Hypothalamus (tissue), 51 donors: ENCODE measurements around the gene HLA-DPA1.

Source experiments
- DNase-seq, 51 donors: peaks; one replicate each; lab custom pipeline; 2025; lab: John Stamatoyannopoulos, UW

HLA-DPA1 gene

DNA sequence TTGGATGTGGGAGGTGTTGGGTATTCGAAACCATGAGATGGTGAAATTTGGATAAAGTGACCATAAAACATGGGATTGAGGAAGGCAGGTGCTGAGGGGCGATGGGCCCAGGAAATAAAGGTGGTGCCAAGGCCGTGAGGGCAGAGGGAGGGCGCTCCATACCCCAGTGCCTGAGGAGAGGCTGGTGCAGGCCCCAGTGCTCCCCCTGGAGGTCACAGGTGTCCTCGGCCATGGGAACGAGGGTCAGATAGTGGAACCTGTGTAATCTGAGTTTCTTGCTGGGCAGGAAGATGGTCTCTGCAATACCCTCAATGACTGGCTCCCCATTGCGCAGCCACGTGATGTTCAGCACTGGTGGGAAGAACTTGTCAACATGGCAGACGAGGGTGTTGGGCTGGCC lies 18.5 kb upstream of the HLA-DPA1 start:
- DNase-seq, result no peak

DNA sequence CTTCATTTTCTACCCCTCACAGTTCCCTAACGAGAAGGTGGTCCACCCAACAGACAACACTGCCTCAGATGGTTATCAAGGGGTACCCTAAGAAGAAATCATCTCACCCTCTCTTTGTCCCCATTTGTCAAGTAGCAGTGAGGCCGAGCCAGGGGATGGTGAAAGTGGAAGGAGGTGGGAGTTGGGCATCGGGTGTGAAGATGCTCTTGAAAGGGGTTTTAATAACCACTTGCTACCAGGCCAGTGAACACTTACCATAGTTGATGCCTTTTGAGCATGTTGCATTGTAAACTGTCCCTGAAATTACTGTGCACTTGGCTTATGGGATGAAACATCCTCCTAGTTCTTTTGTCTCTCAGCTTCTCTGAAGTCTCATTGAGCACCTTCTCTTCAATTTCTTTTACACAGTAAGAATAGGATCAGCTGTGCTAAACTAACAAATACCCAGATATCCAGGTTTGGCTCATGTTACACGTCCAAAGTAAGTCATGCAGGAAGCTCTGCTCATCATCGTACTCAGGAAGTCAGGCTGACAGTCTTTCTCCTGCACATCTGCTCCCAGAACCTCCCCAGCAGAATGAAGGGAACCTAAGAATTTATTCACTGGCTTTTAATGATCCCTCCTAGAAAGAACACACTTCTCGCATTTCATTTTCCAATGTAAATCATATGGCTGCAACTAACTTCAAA lies 15.6 kb upstream of the HLA-DPA1 start:
- no peak for DNase-seq

GRCh38 chr6:33088258-33088930 lies 14.9 kb upstream of the HLA-DPA1 start:
- no peak for DNase-seq

GRCh38 chr6:33085627-33086026 lies 12.2 kb upstream of the HLA-DPA1 start:
- no peak for DNase-seq

DNA sequence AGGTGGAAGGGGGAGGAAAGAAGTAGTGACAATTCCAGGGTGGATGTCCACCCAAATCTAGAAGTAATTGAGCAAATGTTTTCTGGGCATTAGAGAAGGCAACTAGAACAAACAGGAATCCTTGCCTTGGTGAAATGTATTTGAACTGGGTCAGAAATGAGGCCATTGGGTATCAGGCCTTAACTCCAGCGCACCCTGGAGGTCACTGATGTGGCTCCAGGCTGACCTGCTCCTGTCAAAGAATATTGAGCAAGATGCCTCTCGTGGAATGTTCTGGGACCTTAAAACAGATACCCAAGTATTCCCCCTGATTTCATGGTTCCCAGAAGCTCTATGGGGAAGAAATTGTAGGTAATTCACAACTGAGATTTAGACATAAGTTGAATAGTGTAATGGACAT lies 9.3 kb upstream of the HLA-DPA1 start:
- peak in 7 of 51 donors; percentile 17 to 71 (median 26) for DNase-seq

DNA sequence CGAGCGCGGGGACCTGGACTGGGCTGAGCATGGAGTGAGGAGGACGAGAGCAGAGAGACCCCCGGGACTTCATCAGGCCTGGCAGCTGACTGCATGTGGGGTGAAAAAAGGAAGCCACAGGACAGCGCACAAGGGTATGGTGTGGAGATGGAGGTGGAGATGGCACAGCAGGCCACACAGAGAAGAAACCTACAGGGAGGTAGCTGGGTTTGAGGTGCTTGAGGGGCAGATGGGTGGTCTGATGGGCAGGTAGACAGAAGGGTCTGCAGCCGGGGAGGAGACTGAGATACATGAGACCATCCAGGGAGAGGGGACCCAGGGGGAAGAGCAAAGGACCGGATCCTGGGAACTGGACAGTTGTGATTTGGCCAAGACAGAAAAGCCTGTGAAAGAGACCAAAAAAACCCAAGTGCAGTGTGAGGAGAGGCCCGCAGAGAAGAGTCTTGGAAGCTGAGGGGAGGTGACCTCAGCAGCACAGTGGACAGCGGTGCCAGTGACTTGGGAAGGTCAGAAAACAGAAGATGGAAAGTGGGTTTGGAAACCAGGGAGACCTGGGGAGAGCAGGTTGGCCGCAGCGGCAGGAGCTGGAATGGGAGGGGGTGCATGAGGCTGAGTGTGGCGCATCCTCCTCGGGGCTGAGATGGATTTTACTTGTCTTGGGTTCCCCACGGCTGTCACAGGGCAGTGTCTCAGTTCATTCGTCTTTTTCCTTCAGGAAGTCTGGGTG lies 7.8 kb upstream of the HLA-DPA1 start:
- DNase-seq, result no peak

- peak in 35 of 51 donors; percentile 9 to 71 (median 43) for DNase-seq
Measured at GRCh38 chr6:33080127-33081089, 7.0 kb upstream of the HLA-DPA1 start.

- DNase-seq, result no peak
Measured at GRCh38 chr6:33079580-33079979, 6.1 kb upstream of the HLA-DPA1 start.

DNA sequence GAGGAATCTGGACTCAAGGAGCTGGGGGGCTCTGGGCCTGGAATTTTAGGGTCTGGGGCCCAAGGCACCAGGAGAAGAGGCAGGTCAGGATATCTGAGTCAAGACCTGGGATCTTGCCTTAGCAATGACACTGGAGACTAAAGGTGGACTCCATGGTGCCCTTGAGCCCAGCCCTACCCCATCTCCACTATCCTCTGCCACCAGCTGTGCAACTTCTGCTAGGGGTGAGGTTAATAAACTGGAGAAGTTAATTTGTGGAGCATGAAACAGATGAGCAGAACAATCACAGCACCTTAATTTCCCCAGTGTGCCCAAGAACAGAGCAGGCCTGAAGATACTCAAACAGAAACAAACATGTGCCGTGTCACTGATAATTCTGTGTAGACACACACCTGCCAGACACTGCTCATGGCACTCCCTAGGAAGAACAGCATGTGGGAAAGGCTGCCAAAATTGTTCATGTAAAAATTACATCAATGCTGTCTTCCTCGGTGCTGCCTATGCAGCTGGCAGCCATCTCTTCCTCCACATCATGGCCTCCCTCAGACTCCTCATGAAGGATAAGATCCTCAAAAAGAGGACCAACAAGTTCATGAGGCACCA lies 5.6 kb upstream of the HLA-DPA1 start:
- no peak for DNase-seq

DNA sequence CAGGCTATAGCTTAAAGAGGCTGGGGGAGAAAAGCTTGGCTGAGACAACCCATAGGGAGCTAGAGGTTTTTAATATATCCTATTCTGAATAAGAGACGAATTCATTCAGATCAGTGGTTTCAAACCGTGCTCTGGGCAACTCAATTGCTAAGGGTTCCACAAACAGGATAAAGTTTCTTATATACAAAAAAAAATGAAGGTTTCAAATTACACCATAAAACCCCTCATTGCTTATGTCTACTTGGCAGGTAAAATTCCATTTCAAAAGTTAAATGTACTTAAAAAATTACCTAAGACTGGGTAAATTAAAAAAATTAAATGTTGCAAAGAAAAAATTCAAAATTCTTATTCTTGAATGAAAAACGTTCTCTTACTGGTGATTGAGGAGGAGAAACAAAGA lies 5.0 kb upstream of the HLA-DPA1 start:
- no peak for DNase-seq

- no peak for DNase-seq
Measured at GRCh38 chr6:33077908-33078307, 4.5 kb upstream of the HLA-DPA1 start.

DNA sequence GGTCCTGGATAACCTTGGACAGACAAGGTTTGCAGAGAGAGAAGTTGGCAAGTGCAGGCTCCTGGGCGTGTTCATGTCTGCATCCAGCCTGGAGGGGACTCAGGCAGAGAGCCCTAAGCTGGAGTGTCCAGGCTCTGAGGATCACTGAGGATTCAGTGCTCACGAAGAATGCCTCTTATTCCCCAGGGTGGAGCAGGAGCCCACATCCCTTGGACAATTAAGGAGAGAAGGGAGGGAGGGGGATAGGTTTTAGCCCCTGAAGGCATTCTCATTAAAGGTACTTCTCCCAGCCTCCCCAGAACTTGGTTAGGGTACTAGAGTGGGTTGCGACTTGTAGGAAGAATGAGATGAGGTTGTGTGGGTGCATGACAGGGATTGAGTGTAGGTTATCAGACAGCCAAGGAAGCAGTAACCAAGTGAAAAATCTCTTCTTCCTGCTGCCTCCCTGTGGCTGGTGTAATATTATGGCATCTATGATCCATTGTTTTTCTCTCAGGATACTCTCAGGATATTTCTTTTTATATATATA lies 3.0 kb upstream of the HLA-DPA1 start:
- DNase-seq, result no peak

- peak in 3 of 51 donors; percentile 9 to 31 (median 22) for DNase-seq
Measured at GRCh38 chr6:33075568-33076405, 2.3 kb upstream of the HLA-DPA1 start, which contains the start of gene HLA-DPB1. Gene HLA-DPB1, plus strand, starts transcription at chr6:33075990. Its CDS starts 52 bp downstream, at chr6:33076042.

DNA sequence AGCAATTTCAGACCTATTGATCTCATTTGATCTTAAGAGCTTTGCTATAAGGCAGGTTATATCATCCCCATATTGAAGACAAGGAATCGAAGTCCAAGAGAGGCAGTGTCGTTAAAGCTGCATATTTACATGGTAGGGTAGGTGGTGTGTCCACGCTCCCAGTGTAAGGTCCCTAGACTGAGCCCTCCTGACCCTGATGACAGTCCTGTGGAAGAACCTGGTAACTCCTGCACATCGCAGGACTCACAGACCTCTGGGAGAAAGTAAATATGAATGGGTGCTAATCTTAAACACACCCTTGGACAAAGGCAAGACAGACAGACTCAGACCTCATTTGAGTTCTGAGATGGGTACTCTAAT lies 1.7 kb upstream of the HLA-DPA1 start:
- DNase-seq, result no peak

- DNase-seq, result no peak
Measured at GRCh38 chr6:33072508-33073100, 845 bp downstream of the HLA-DPA1 start.

- no peak for DNase-seq
Measured at GRCh38 chr6:33071569-33071968, 1.9 kb downstream of the HLA-DPA1 start.

- DNase-seq, result no peak
Measured at GRCh38 chr6:33070909-33071308, 2.5 kb downstream of the HLA-DPA1 start.

DNA sequence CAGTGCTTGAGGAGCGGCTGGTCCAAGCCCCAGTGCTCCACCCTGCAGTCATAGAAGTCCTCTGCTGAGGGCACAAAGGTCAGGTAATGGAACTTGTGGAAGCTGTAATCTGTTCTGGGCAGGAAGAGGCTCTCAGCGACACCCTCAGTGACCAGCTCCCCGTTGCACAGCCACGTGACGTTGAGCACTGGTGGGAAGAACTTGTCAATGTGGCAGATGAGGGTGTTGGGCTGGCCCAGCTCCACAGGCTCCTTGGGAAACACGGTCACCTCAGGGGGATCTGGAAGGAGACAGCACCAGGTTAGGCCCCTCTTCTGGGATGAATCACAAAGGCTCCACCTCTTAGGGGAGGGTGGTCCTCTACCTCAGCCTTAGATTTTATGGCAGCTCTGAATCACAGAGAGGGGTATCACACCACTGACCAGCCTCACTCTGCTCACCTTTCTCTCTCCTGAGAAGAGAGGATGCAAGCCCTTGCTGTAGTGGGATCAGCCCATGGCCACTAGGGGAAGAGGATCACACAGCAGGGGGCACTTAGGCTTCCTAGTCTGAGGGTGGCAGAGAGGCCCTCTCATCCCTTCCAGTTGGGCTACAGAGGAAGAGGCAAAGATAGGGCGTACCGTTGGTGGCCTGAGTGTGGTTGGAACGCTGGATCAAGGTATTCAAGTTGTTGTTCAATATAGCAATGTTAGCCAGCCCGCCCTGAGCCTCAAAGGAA lies 4.3 kb downstream of the HLA-DPA1 start:
- DNase-seq, result no peak
